Suprapubic skin (tissue), 4 donors: ENCODE measurements around the gene BFSP2. TPM values are rescaled to one million over a fixed set of nuclear protein-coding genes. Genes with fewer than 3 reads are reported as not detected.

Experiments used
- DNase-seq, 2 donors: peaks; one replicate each; pipeline ENCODE4 v3.0.0-alpha.2; 2019; ENCODE audit warnings: low spot score in 2 of 2
- H3K27ac ChIP-seq: fragments of 200-600 bp; sonication (generic); one replicate; pipeline ENCODE4 v1.5.1; 2019
- H3K27me3 ChIP-seq: fragments of 200-600 bp; sonication (generic); one replicate; pipeline ENCODE4 v1.5.1; 2019
- H3K36me3 ChIP-seq: fragments of 200-600 bp; sonication (generic); one replicate; pipeline ENCODE4 v1.5.1; 2019
- H3K4me1 ChIP-seq: fragments of 200-600 bp; sonication (generic); one replicate; pipeline ENCODE4 v1.5.1; 2019
- H3K4me3 ChIP-seq: fragments of 200-600 bp; sonication (generic); one replicate; pipeline ENCODE4 v1.5.1; 2019; ENCODE audit warnings: mild to moderate bottlenecking
- H3K9me3 ChIP-seq: fragments of 200-600 bp; sonication (generic); one replicate; pipeline ENCODE4 v1.5.1; 2019
- CTCF ChIP-seq, 2 donors: fragments of 200-600 bp in 1 of 2; fragments of 450-650 bp in 1 of 2; sonication (generic) in 1 of 2; IDR thresholded peaks; one replicate each; pipeline ENCODE4 v1.5.1; 2016 to 2019; ENCODE audit warnings: antibody characterized with exemption in 2 of 2, mild to moderate bottlenecking in 1 of 2, moderate library complexity in 1 of 2
- EP300 ChIP-seq: sonication (generic); formaldehyde crosslinking; IDR thresholded peaks from one replicate; pipeline ENCODE4 v1.6.1; 2017; ENCODE audit warnings: antibody characterized with exemption
- POLR2A ChIP-seq, 2 donors: fragments of 450-650 bp; IDR thresholded peaks; one replicate each; pipeline ENCODE4 v1.6.1; 2017; ENCODE audit warnings: antibody characterized with exemption in 2 of 2, mild to moderate bottlenecking in 2 of 2, moderate library complexity in 2 of 2
- POLR2AphosphoS5 ChIP-seq, 3 donors: sonication (generic); formaldehyde crosslinking; IDR thresholded peaks; one replicate each; pipeline ENCODE4 v1.6.1; 2017; ENCODE audit warnings: antibody characterized with exemption in 3 of 3
- WGBS: methylation state at CpG from one replicate; pipeline ENCODE4 v1.1.5; 2018; 5-methylcytosine and 5-hydroxymethylcytosine counted together
- total RNA-seq, 4 donors: library from RNA; depleted of rRNA; stranded (reverse); fragments of >200 nt; gene quantifications; one replicate each; pipeline ENCODE4 v1.1.0, GENCODE V29; 2016

Gene BFSP2
- 1 to 10 TPM in 1 of 4 donors, not detected in 3; 2.3 TPM for total RNA-seq

DNA sequence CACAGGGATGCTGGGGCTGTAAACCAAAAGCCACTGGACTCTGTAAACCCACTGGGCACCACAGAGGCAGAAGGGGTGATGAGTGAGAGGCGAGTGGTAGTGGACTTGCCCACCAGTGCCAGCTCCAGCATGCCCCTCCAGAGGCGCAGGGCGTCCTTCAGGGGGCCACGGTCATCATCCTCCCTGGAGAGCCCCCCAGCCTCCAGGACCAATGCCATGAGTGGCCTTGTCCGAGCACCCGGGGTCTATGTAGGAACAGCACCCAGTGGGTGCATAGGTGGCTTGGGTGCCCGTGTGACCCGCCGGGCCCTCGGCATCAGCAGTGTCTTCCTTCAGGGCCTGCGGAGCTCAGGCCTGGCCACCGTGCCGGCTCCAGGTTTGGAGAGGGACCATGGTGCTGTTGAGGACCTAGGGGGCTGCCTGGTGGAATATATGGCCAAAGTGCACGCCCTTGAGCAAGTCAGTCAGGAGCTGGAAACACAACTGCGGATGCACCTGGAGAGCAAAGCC is at the start of gene BFSP2:
BFSP2 (plus strand) TSS at position 51 of the 510 bp plus-strand sequence; CDS start at position 79, 28 bp downstream.
- no peaks in the 10 kb centered on the region for H3K9me3 ChIP-seq
- no peaks in the 10 kb centered on the region for H3K27me3 ChIP-seq
- WGBS: 91% methylated on average over 6 of the region's 15 CpGs

GRCh38 chr3:133354721-133355120 is 45.1 kb upstream of the BFSP2 start:
- no peaks in the 10 kb centered on the region for H3K27me3 ChIP-seq
- H3K27ac ChIP-seq: no peak overlapping the region
- 73% methylated on average over 4 of the region's 4 CpGs for WGBS
- TF ChIP-seq POLR2AphosphoS5 (IDR thresholded peaks at IDR 0.05) (no peak), POLR2A (IDR thresholded peaks at IDR 0.05) (no peak), EP300 (no peak), CTCF (IDR thresholded peaks at IDR 0.05) (no peak)
- DNase-seq: no peak
- no peaks in the 10 kb centered on the region for H3K36me3 ChIP-seq
- no peaks in the 10 kb centered on the region for H3K4me1 ChIP-seq
- no peak overlapping the region for H3K4me3 ChIP-seq
- H3K9me3 ChIP-seq: no peaks in the 10 kb centered on the region

More for the DNA sequence above, at the start of gene BFSP2:
- H3K4me1 ChIP-seq: no peaks in the 10 kb centered on the region
- no peak within 1 kb of the TSS for H3K4me3 ChIP-seq
- no peaks in the 10 kb centered on the region for H3K36me3 ChIP-seq
- no peak within 1 kb of the TSS for H3K27ac ChIP-seq
- no peak for TF ChIP-seq CTCF (IDR thresholded peaks at IDR 0.05)
- TF ChIP-seq EP300: no peak
- no peak for TF ChIP-seq POLR2A (IDR thresholded peaks at IDR 0.05)
- no peak for TF ChIP-seq POLR2AphosphoS5 (IDR thresholded peaks at IDR 0.05)
- peak in 1 of 2 donors; percentile 63 for DNase-seq

GRCh38 chr3:133360476-133360875 is 39.4 kb upstream of the BFSP2 start:
- H3K9me3 ChIP-seq: no peaks in the 10 kb centered on the region
- no peaks in the 10 kb centered on the region for H3K4me1 ChIP-seq
- H3K27me3 ChIP-seq: no peaks in the 10 kb centered on the region
- no peak overlapping the region for H3K27ac ChIP-seq
- TF ChIP-seq EP300 (no peak), CTCF (IDR thresholded peaks at IDR 0.05) (no peak), POLR2AphosphoS5 (IDR thresholded peaks at IDR 0.05) (no peak), POLR2A (IDR thresholded peaks at IDR 0.05) (no peak)
- no peak for DNase-seq
- 90% methylated on average over 2 of the region's 2 CpGs for WGBS
- H3K4me3 ChIP-seq: no peak overlapping the region
- no peaks in the 10 kb centered on the region for H3K36me3 ChIP-seq

DNA sequence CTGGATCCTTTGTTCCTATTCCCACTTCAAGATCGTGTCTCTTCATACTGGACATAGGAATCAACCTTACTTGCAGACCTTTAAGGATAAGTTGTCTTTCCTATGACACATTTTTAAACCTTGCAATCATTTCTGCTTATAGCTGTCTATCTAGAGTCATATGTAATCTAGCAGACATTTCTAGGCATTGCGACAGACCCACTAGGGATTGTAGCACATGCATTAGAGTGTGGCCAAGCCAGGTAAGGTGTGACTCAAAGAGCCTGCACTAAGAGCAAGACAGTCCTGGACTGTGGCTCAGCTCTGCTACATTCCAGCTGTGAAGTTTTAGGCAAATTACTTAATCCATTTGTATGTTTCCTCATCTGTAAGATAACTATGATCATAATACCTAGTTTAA is 38.8 kb upstream of the BFSP2 start:
- no peaks in the 10 kb centered on the region for H3K4me1 ChIP-seq
- no peak overlapping the region for H3K27ac ChIP-seq
- no peak for TF ChIP-seq POLR2AphosphoS5 (IDR thresholded peaks at IDR 0.05)
- TF ChIP-seq POLR2A (IDR thresholded peaks at IDR 0.05): no peak
- no peak for TF ChIP-seq CTCF (IDR thresholded peaks at IDR 0.05)
- TF ChIP-seq EP300: no peak
- H3K9me3 ChIP-seq: no peaks in the 10 kb centered on the region
- H3K36me3 ChIP-seq: no peaks in the 10 kb centered on the region
- H3K27me3 ChIP-seq: no peaks in the 10 kb centered on the region
- no peak overlapping the region for H3K4me3 ChIP-seq
- no peak for DNase-seq
- 90% methylated on average over 2 of the region's 2 CpGs for WGBS

- Histone ChIP-seq H3K36me3 (no peaks in the 10 kb centered on the region), H3K4me3 (no peak overlapping the region), H3K27me3 (no peaks in the 10 kb centered on the region), H3K4me1 (no peaks in the 10 kb centered on the region), H3K27ac (no peak overlapping the region), H3K9me3 (no peaks in the 10 kb centered on the region)
- 80% methylated on average over 4 of the region's 4 CpGs for WGBS
- no peak for DNase-seq
- no peak for TF ChIP-seq CTCF (IDR thresholded peaks at IDR 0.05)
- TF ChIP-seq POLR2AphosphoS5 (IDR thresholded peaks at IDR 0.05): no peak
- TF ChIP-seq EP300: no peak
- no peak for TF ChIP-seq POLR2A (IDR thresholded peaks at IDR 0.05)
Measured at GRCh38 chr3:133361435-133361834, 38.4 kb upstream of the BFSP2 start.
